ENCODE data around the gene RAB11FIP3. TPM values are rescaled to one million over a fixed set of nuclear protein-coding genes. Genes with fewer than 3 reads are reported as not detected.

Gene RAB11FIP3
- total RNA-seq, 1 donor from 2014 or later: 34.9 TPM

- DNase-seq: no peak
These were observed 96.1 kb downstream of the RAB11FIP3 start for GRCh38 chr16:521381-522210.

- no peak for DNase-seq
These were observed 97.1 kb downstream of the RAB11FIP3 start for GRCh38 chr16:522320-523096.

GRCh38 chr16:523097-523741 is 97.8 kb downstream of the RAB11FIP3 start:
- DNase-seq: no peak

GRCh38 chr16:524274-525040 is 99.0 kb downstream of the RAB11FIP3 start:
- no peak for DNase-seq

GRCh38 chr16:525123-525519 is 99.7 kb downstream of the RAB11FIP3 start:
- DNase-seq: no peak

- DNase-seq: peak; percentile 85
These were observed 100.2 kb downstream of the RAB11FIP3 start for GRCh38 chr16:525520-526180.

GRCh38 chr16:526181-527014 is 100.9 kb downstream of the RAB11FIP3 start:
- DNase-seq: peak; percentile 58

GRCh38 chr16:527015-527903 is 101.8 kb downstream of the RAB11FIP3 start, which contains the start of gene CAPN15:
CAPN15 (plus strand) TSS chr16:527712; CDS start chr16:546839, 19,127 bp downstream.
- DNase-seq: peak; percentile 92

- DNase-seq: peak; percentile 62
These were observed 102.9 kb downstream of the RAB11FIP3 start for GRCh38 chr16:528111-529011.

GRCh38 chr16:529012-529575 is 103.6 kb downstream of the RAB11FIP3 start:
- no peak for DNase-seq

- DNase-seq: no peak
These were observed 104.8 kb downstream of the RAB11FIP3 start for GRCh38 chr16:530111-530817.

- DNase-seq: no peak
These were observed 106.2 kb downstream of the RAB11FIP3 start for GRCh38 chr16:531494-532125.

GRCh38 chr16:533391-534123 is 108.1 kb downstream of the RAB11FIP3 start:
- no peak for DNase-seq

- no peak for DNase-seq
These were observed 108.7 kb downstream of the RAB11FIP3 start for GRCh38 chr16:534135-534534.

GRCh38 chr16:534856-535445 is 109.5 kb downstream of the RAB11FIP3 start:
- no peak for DNase-seq

All from dermis blood vessel endothelial cell (primary cell).